ENCODE data around the gene UBAC2. TPM values are rescaled to one million over a fixed set of nuclear protein-coding genes. Genes with fewer than 3 reads are reported as not detected.

The UBAC2 gene
- total and polyA plus RNA-seq, 2 donors (not counting 1 experiment from before 2014, with no cell fraction given), result 32.4 to 87.4 TPM

DNA sequence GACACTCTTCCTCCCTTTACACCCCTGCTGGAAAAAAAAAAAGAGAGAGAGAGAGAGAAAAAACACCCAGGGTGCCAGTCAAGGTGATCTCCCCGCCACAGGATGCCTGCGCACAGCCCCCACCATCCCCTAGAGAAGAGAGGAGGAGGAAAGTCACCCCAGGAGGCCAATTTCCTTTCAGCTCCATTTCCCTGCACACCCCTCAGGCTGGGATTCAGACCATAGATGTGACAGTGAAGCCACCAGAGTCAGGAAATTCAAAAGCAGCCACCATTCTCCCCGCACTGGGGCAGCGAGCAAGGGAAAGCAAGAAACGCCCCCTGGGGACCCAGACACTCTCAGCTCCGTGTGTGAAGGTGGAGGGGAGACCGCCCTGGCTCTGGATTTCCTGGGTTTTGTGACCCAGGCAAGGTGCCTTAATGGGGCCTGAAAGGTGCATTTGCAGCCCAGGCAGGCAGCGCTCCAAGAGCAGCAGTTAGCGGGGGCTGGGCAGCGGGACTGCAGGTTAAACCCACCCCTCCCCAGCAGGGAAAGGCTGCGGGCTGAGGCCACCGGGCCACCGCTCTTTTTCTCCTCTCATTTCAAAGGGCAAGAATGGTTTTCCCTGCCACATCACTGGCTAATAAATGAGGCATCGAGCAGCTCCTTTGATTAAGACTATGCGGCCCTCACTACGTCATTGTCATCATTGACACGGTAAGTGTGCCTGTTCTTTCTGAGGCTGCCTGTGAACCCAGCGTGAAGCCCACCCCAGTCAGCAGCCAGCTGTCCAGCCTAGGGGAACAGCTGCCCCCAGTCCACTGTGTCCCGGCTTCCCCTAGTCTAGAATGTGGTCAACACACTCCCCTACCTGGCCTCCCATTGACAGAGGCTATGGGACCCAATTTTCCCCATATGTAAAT is 216.8 kb downstream of the UBAC2 start:
- no peaks in the 10 kb centered on the region for H3K79me2 ChIP-seq (ENCODE audit: control insufficient read depth, insufficient read depth, low read length)
- no peaks in the 10 kb centered on the region for H4K20me1 ChIP-seq (ENCODE audit: control insufficient read depth, extremely low read depth, insufficient read depth, low read length)
- no peaks in the 10 kb centered on the region for H3K4me1 ChIP-seq (ENCODE audit: control insufficient read depth, extremely low read depth, insufficient read depth, low read length)
- DNase-seq (ENCODE audit: low read depth in 2 of 2), result no peak
- no peaks in the 10 kb centered on the region for H3K36me3 ChIP-seq (ENCODE audit: control insufficient read depth, insufficient read depth, low read length)
- H3K27ac ChIP-seq (ENCODE audit: insufficient read depth, low read length), result no peak overlapping the region
- no peak overlapping the region for H2AFZ ChIP-seq (ENCODE audit: low read length)
- no peaks in the 10 kb centered on the region for H3K9me3 ChIP-seq (ENCODE audit: control insufficient read depth, insufficient read depth, low read depth, low read length)
- peaks cover 18% of the 10 kb centered on the region for H3K27me3 ChIP-seq (ENCODE audit: control insufficient read depth, insufficient read depth, low read length)
- TF ChIP-seq EZH2 (IDR thresholded peaks at IDR 0.05; ENCODE audit: low read length, missing control alignments), result no peak
- TF ChIP-seq, protein P1, sequence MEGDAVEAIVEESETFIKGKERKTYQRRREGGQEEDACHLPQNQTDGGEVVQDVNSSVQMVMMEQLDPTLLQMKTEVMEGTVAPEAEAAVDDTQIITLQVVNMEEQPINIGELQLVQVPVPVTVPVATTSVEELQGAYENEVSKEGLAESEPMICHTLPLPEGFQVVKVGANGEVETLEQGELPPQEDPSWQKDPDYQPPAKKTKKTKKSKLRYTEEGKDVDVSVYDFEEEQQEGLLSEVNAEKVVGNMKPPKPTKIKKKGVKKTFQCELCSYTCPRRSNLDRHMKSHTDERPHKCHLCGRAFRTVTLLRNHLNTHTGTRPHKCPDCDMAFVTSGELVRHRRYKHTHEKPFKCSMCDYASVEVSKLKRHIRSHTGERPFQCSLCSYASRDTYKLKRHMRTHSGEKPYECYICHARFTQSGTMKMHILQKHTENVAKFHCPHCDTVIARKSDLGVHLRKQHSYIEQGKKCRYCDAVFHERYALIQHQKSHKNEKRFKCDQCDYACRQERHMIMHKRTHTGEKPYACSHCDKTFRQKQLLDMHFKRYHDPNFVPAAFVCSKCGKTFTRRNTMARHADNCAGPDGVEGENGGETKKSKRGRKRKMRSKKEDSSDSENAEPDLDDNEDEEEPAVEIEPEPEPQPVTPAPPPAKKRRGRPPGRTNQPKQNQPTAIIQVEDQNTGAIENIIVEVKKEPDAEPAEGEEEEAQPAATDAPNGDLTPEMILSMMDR (conservative IDR thresholded peaks at IDR 0.05 in 1 of 2, IDR thresholded peaks at IDR 0.05 in 1 of 2; ENCODE audit: low read depth in 1 of 2, low read length in 2 of 2), result no peak
- H3K4me2 ChIP-seq (ENCODE audit: extremely low read depth, insufficient read depth, low read length), result no peak overlapping the region
- no peak overlapping the region for H3K4me3 ChIP-seq (replicated peaks in 1 of 4; ENCODE audit: control extremely low read depth in 1 of 4, insufficient read depth in 1 of 4, low read depth in 3 of 4, low read length in 4 of 4)
- no peak overlapping the region for H3K9ac ChIP-seq (ENCODE audit: insufficient read depth, low read length)

DNA sequence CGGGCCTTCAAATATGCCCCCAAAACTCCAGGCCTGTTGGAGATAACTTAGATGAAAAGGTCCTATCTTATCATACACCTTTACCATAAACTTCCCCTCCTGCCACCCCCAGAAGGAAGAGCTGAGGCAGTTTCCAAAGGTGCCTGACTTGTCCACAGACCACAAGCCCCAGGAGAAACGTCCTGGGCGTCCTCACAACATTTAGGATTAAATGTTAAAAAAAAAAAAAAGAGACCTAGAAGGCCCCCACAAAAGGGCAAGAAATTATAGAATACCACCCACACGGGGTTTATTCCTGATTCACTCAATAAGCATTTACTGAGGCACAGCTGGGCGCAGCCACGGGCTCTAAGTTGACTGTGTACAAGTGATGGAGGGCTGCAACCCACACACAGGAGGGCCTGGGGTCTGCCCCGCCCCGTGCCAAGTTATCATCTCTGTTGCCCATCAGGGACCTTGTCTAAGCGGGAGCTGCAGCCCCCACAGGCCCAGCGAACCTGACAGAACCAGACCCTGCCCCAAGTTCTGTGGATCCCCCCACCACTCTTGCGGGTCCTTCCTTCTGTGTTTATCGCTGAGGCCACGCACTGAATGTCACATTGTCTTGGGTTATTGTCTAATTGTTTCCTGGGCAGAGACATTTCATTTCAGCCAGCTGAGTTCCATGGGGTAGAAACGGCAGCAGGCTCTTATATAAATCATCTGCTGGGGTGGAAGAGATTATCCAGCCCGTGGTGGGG is 217.6 kb downstream of the UBAC2 start:
- Histone ChIP-seq H3K27me3 (ENCODE audit: control insufficient read depth, insufficient read depth, low read length) (peaks cover 17% of the 10 kb centered on the region), H3K27ac (ENCODE audit: insufficient read depth, low read length) (no peak overlapping the region), H4K20me1 (ENCODE audit: control insufficient read depth, extremely low read depth, insufficient read depth, low read length) (no peaks in the 10 kb centered on the region), H3K9me3 (ENCODE audit: control insufficient read depth, insufficient read depth, low read depth, low read length) (no peaks in the 10 kb centered on the region), H3K79me2 (ENCODE audit: control insufficient read depth, insufficient read depth, low read length) (no peaks in the 10 kb centered on the region), H3K36me3 (ENCODE audit: control insufficient read depth, insufficient read depth, low read length) (no peaks in the 10 kb centered on the region), H3K9ac (ENCODE audit: insufficient read depth, low read length) (no peak overlapping the region), H3K4me2 (ENCODE audit: extremely low read depth, insufficient read depth, low read length) (no peak overlapping the region), H2AFZ (ENCODE audit: low read length) (no peak overlapping the region), H3K4me3 (replicated peaks in 1 of 4; ENCODE audit: control extremely low read depth in 1 of 4, insufficient read depth in 1 of 4, low read depth in 3 of 4, low read length in 4 of 4) (no peak overlapping the region), H3K4me1 (ENCODE audit: control insufficient read depth, extremely low read depth, insufficient read depth, low read length) (no peaks in the 10 kb centered on the region)
- DNase-seq (ENCODE audit: low read depth in 2 of 2), result peak in 1 of 2 donors; percentile 23
- TF ChIP-seq, protein P1 (conservative IDR thresholded peaks at IDR 0.05 in 1 of 2, IDR thresholded peaks at IDR 0.05 in 1 of 2; ENCODE audit: low read depth in 1 of 2, low read length in 2 of 2), result no peak
- TF ChIP-seq EZH2 (IDR thresholded peaks at IDR 0.05; ENCODE audit: low read length, missing control alignments), result no peak

DNA sequence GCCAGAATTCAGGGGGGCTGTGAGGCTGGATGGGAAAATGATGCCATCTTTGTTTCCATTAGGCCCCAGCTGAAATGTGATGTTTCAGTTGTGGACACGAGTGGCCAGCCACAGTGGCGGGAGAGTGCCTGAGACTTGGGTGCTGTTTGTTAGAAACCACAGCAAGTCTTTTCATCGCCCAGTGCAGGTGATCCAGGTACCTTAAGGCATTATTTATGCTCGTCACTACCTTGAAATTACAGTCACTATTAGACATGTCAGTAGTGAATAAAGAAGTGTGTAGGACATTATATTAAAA is 218.1 kb downstream of the UBAC2 start:
- Histone ChIP-seq H3K27me3 (ENCODE audit: control insufficient read depth, insufficient read depth, low read length) (peaks cover 19% of the 10 kb centered on the region), H3K79me2 (ENCODE audit: control insufficient read depth, insufficient read depth, low read length) (no peaks in the 10 kb centered on the region), H3K4me3 (replicated peaks in 1 of 4; ENCODE audit: control extremely low read depth in 1 of 4, insufficient read depth in 1 of 4, low read depth in 3 of 4, low read length in 4 of 4) (no peak overlapping the region), H3K4me1 (ENCODE audit: control insufficient read depth, extremely low read depth, insufficient read depth, low read length) (no peaks in the 10 kb centered on the region), H3K27ac (ENCODE audit: insufficient read depth, low read length) (no peak overlapping the region), H3K36me3 (ENCODE audit: control insufficient read depth, insufficient read depth, low read length) (no peaks in the 10 kb centered on the region), H3K4me2 (ENCODE audit: extremely low read depth, insufficient read depth, low read length) (no peak overlapping the region), H3K9ac (ENCODE audit: insufficient read depth, low read length) (no peak overlapping the region), H4K20me1 (ENCODE audit: control insufficient read depth, extremely low read depth, insufficient read depth, low read length) (no peaks in the 10 kb centered on the region), H2AFZ (ENCODE audit: low read length) (no peak overlapping the region), H3K9me3 (ENCODE audit: control insufficient read depth, insufficient read depth, low read depth, low read length) (no peaks in the 10 kb centered on the region)
- TF ChIP-seq EZH2 (IDR thresholded peaks at IDR 0.05; ENCODE audit: low read length, missing control alignments), result no peak
- TF ChIP-seq, protein P1 (conservative IDR thresholded peaks at IDR 0.05 in 1 of 2, IDR thresholded peaks at IDR 0.05 in 1 of 2; ENCODE audit: low read depth in 1 of 2, low read length in 2 of 2), result no peak
- DNase-seq (ENCODE audit: low read depth in 2 of 2), result no peak

All from fibroblast of lung (primary cell).